ENCODE results near the gene DBT.

DNA sequence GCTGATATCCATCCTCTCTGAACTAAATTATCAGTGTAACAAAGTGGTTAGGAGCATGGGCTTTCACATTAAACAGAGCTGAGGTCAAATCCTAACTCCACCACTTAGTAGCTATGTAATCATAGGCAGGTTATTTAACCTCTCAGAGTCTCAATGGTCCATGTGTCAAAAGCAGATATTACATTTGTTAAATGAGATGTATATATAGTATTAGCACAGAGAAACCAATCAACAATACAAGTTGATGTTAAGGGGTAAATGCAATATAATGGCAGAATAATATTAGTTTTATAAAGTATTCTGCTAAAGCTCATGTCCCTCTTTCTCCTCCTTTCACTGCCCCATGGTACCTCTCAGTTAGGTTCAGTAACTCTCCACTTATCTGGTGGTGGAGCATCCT lies 27.2 kb downstream of the DBT start:
- TF ChIP-seq CTCF (IDR thresholded peaks at IDR 0.05) (no peak), POLR2A (IDR thresholded peaks at IDR 0.05) (no peak)

Measured in lower leg skin (tissue), 3 donors.